Suprapubic skin (tissue), 4 donors: ENCODE results near the gene CLPX. TPM values are rescaled to one million over a fixed set of nuclear protein-coding genes. Genes with fewer than 3 reads are reported as not detected.

Experiments used
- DNase-seq, 2 donors: peaks; one replicate each; pipeline ENCODE4 v3.0.0-alpha.2; 2019; ENCODE audit warnings: low spot score in 2 of 2
- H3K27ac ChIP-seq: fragments of 200-600 bp; sonication (generic); one replicate; pipeline ENCODE4 v1.5.1; 2019
- H3K27me3 ChIP-seq: fragments of 200-600 bp; sonication (generic); one replicate; pipeline ENCODE4 v1.5.1; 2019
- H3K36me3 ChIP-seq: fragments of 200-600 bp; sonication (generic); one replicate; pipeline ENCODE4 v1.5.1; 2019
- H3K4me1 ChIP-seq: fragments of 200-600 bp; sonication (generic); one replicate; pipeline ENCODE4 v1.5.1; 2019
- H3K4me3 ChIP-seq: fragments of 200-600 bp; sonication (generic); one replicate; pipeline ENCODE4 v1.5.1; 2019; ENCODE audit warnings: mild to moderate bottlenecking
- H3K9me3 ChIP-seq: fragments of 200-600 bp; sonication (generic); one replicate; pipeline ENCODE4 v1.5.1; 2019
- CTCF ChIP-seq, 2 donors: fragments of 200-600 bp in 1 of 2; fragments of 450-650 bp in 1 of 2; sonication (generic) in 1 of 2; IDR thresholded peaks; one replicate each; pipeline ENCODE4 v1.5.1; 2016 to 2019; ENCODE audit warnings: antibody characterized with exemption in 2 of 2, mild to moderate bottlenecking in 1 of 2, moderate library complexity in 1 of 2
- EP300 ChIP-seq: sonication (generic); formaldehyde crosslinking; IDR thresholded peaks from one replicate; pipeline ENCODE4 v1.6.1; 2017; ENCODE audit warnings: antibody characterized with exemption
- POLR2A ChIP-seq, 2 donors: fragments of 450-650 bp; IDR thresholded peaks; one replicate each; pipeline ENCODE4 v1.6.1; 2017; ENCODE audit warnings: antibody characterized with exemption in 2 of 2, mild to moderate bottlenecking in 2 of 2, moderate library complexity in 2 of 2
- POLR2AphosphoS5 ChIP-seq, 3 donors: sonication (generic); formaldehyde crosslinking; IDR thresholded peaks; one replicate each; pipeline ENCODE4 v1.6.1; 2017; ENCODE audit warnings: antibody characterized with exemption in 3 of 3
- WGBS: methylation state at CpG from one replicate; pipeline ENCODE4 v1.1.5; 2018; 5-methylcytosine and 5-hydroxymethylcytosine counted together
- total RNA-seq, 4 donors: library from RNA; depleted of rRNA; stranded (reverse); fragments of >200 nt; gene quantifications; one replicate each; pipeline ENCODE4 v1.1.0, GENCODE V29; 2016

CLPX gene
- total RNA-seq, 4 donors from 2014 or later, result 45.5 to 103 (median 58.3) TPM

GRCh38 chr15:65164139-65164538, 21.0 kb downstream of the CLPX start:
- Histone ChIP-seq H3K27me3 (no peaks in the 10 kb centered on the region), H3K4me1 (no peaks in the 10 kb centered on the region), H3K36me3 (peaks cover 58% of the 10 kb centered on the region), H3K4me3 (no peak overlapping the region), H3K9me3 (no peaks in the 10 kb centered on the region), H3K27ac (no peak overlapping the region)
- DNase-seq, result no peak
- WGBS, result 82% methylated on average over 1 of the region's 1 CpG
- TF ChIP-seq CTCF (IDR thresholded peaks at IDR 0.05) (no peak), POLR2A (IDR thresholded peaks at IDR 0.05) (no peak), POLR2AphosphoS5 (IDR thresholded peaks at IDR 0.05) (no peak), EP300 (no peak)

GRCh38 chr15:65163041-65163440, 22.1 kb downstream of the CLPX start:
- WGBS, result 82% methylated on average over 4 of the region's 4 CpGs
- TF ChIP-seq POLR2A (IDR thresholded peaks at IDR 0.05) (no peak), EP300 (no peak), CTCF (IDR thresholded peaks at IDR 0.05) (no peak), POLR2AphosphoS5 (IDR thresholded peaks at IDR 0.05) (no peak)
- Histone ChIP-seq H3K27me3 (no peaks in the 10 kb centered on the region), H3K9me3 (no peaks in the 10 kb centered on the region), H3K4me3 (no peak overlapping the region), H3K27ac (no peak overlapping the region), H3K36me3 (peaks cover 62% of the 10 kb centered on the region), H3K4me1 (no peaks in the 10 kb centered on the region)
- DNase-seq, result no peak

- 63% methylated on average over 5 of the region's 5 CpGs for WGBS
- no peak overlapping the region for H3K27ac ChIP-seq
- no peaks in the 10 kb centered on the region for H3K9me3 ChIP-seq
- no peak overlapping the region for H3K4me3 ChIP-seq
- H3K27me3 ChIP-seq, result no peaks in the 10 kb centered on the region
- no peaks in the 10 kb centered on the region for H3K4me1 ChIP-seq
- no peak for TF ChIP-seq CTCF (IDR thresholded peaks at IDR 0.05)
- no peak for TF ChIP-seq POLR2A (IDR thresholded peaks at IDR 0.05)
- no peak for TF ChIP-seq POLR2AphosphoS5 (IDR thresholded peaks at IDR 0.05)
- TF ChIP-seq EP300, result no peak
- H3K36me3 ChIP-seq, result peaks cover 83% of the 10 kb centered on the region
- no peak for DNase-seq
Measured at GRCh38 chr15:65156692-65157091, 28.4 kb downstream of the CLPX start.

GRCh38 chr15:65154720-65155119, 30.4 kb downstream of the CLPX start:
- no peaks in the 10 kb centered on the region for H3K4me1 ChIP-seq
- no peak overlapping the region for H3K27ac ChIP-seq
- no peak for DNase-seq
- TF ChIP-seq POLR2A (IDR thresholded peaks at IDR 0.05) (no peak), POLR2AphosphoS5 (IDR thresholded peaks at IDR 0.05) (no peak), EP300 (no peak), CTCF (IDR thresholded peaks at IDR 0.05) (no peak)
- H3K4me3 ChIP-seq, result no peak overlapping the region
- no peaks in the 10 kb centered on the region for H3K27me3 ChIP-seq
- H3K9me3 ChIP-seq, result no peaks in the 10 kb centered on the region
- peaks cover 94% of the 10 kb centered on the region for H3K36me3 ChIP-seq
- WGBS, result 84% methylated on average over 6 of the region's 6 CpGs

GRCh38 chr15:65147902-65148301, 37.2 kb downstream of the CLPX start:
- WGBS, result 82% methylated on average over 3 of the region's 3 CpGs
- Histone ChIP-seq H3K36me3 (peaks cover 46% of the 10 kb centered on the region), H3K27me3 (no peaks in the 10 kb centered on the region), H3K9me3 (no peaks in the 10 kb centered on the region), H3K4me1 (no peaks in the 10 kb centered on the region), H3K4me3 (no peak overlapping the region), H3K27ac (no peak overlapping the region)
- TF ChIP-seq EP300 (no peak), POLR2AphosphoS5 (IDR thresholded peaks at IDR 0.05) (no peak), CTCF (IDR thresholded peaks at IDR 0.05) (no peak), POLR2A (IDR thresholded peaks at IDR 0.05) (no peak)
- DNase-seq, result no peak
